ENCODE data around the gene RWDD2A.
A peak's percentile ranks its signal among the peaks of the same experiment; 100 is the strongest.

The RWDD2A gene

DNA sequence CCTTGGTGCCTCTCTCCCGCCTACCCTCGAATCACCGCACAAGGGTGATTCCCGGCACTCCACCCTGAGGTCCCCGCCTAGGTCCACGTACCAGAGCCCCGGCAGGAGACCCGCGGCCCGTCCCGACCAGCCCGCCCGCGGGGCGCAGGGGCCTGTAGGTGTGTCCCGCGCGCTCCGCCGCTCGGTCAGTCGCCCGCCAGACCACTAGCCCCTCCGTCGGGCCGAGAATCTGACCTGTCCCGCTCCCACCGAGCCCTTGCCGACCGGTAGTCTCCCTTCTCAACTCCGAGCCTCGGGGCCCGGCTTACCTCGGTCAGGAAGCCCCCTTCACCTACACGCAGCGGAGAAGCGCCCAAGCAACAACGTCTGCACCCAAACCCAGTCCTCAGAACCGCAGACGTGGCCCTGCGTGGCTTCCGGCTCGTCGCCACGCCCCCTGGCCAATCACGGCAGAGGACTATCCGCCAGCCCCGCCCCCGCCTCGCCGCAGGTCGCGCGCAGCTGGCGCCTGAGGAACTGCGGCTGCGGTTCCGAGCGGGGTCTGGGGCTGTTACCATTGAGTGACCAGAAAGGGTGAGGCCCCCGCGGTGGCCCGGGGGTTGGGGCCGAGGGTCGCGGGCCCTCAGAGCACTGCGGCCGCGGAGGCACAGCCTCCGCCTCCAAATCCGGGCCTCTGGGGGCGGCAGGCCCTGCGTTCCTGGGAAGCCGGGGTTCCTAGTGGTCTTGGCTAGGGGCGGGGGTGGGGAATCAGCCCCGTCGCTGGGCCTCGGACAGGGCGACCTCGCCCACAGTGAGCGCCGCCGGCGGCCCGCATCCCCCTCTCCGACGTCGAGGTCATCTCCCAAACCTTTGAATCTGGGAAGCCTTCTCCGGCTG, at the start of gene RWDD2A, which contains the start of gene PGM3:
Gene RWDD2A, plus strand, starts transcription at position 487 of the 876 bp plus-strand sequence. CDS start 1,095 bp downstream, outside the sequence.
Gene PGM3, minus strand, starts transcription at position 395 of the 876 bp plus-strand sequence. CDS start 2,253 bp downstream, outside the sequence.
- DNase-seq (ENCODE audit: low spot score in 2 of 2) (peak; percentile 84 to 89), ATAC-seq (ENCODE audit: low read depth) (peak; percentile 97)
- H3K9me3 Mint-ChIP-seq = no peaks in the 10 kb centered on the region
- no peaks in the 10 kb centered on the region for H3K27me3 Mint-ChIP-seq
- peaks cover 26% of the 10 kb centered on the region for H3K4me1 Mint-ChIP-seq
- H3K27ac Mint-ChIP-seq = peak within 1 kb of the TSS; percentile 94
- H3K36me3 Mint-ChIP-seq = peaks cover 4% of the 10 kb centered on the region
- peak within 1 kb of the TSS; percentile 94 for H3K4me3 Mint-ChIP-seq

- DNase-seq (ENCODE audit: low spot score in 2 of 2) (no peak), ATAC-seq (ENCODE audit: low read depth) (no peak)
- H3K4me3 Mint-ChIP-seq = no peak overlapping the region
- no peaks in the 10 kb centered on the region for H3K9me3 Mint-ChIP-seq
- peaks cover 31% of the 10 kb centered on the region for H3K36me3 Mint-ChIP-seq
- H3K27me3 Mint-ChIP-seq = no peaks in the 10 kb centered on the region
- H3K27ac Mint-ChIP-seq = no peak overlapping the region
- no peaks in the 10 kb centered on the region for H3K4me1 Mint-ChIP-seq
Measured at GRCh38 chr6:83151114-83151513, 42.0 kb upstream of the RWDD2A start.

DNA sequence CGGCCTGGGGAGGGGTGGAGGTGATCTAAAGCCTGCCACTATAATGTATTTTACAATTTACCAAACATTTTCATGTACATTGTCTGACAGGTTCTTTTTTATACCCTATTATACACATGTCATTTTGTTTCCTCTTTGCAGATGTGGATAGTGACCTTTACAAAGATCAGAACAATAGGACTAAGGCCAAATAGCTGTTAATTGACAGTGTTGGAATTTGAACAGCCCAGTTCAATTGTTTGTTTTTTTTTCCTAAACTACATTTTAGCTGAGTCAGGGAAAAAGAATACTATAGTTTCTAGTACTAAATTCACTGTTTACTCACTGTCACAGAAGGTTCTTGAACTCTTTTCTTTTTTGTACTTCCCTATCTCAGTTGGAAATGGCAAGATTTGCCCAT, 40.2 kb upstream of the RWDD2A start:
- DNase-seq (ENCODE audit: low spot score in 2 of 2) (no peak), ATAC-seq (ENCODE audit: low read depth) (no peak)
- no peaks in the 10 kb centered on the region for H3K9me3 Mint-ChIP-seq
- no peaks in the 10 kb centered on the region for H3K4me1 Mint-ChIP-seq
- H3K27me3 Mint-ChIP-seq = no peaks in the 10 kb centered on the region
- no peak overlapping the region for H3K4me3 Mint-ChIP-seq
- H3K27ac Mint-ChIP-seq = no peak overlapping the region
- peaks cover 30% of the 10 kb centered on the region for H3K36me3 Mint-ChIP-seq

GRCh38 chr6:83153883-83154521, 39.2 kb upstream of the RWDD2A start:
- no peak overlapping the region for H3K4me3 Mint-ChIP-seq
- no peaks in the 10 kb centered on the region for H3K4me1 Mint-ChIP-seq
- H3K36me3 Mint-ChIP-seq = peaks cover 30% of the 10 kb centered on the region
- no peak overlapping the region for H3K27ac Mint-ChIP-seq
- no peak for DNase-seq (ENCODE audit: low spot score in 2 of 2)
- no peaks in the 10 kb centered on the region for H3K9me3 Mint-ChIP-seq
- ATAC-seq (ENCODE audit: low read depth) = no peak
- no peaks in the 10 kb centered on the region for H3K27me3 Mint-ChIP-seq

DNA sequence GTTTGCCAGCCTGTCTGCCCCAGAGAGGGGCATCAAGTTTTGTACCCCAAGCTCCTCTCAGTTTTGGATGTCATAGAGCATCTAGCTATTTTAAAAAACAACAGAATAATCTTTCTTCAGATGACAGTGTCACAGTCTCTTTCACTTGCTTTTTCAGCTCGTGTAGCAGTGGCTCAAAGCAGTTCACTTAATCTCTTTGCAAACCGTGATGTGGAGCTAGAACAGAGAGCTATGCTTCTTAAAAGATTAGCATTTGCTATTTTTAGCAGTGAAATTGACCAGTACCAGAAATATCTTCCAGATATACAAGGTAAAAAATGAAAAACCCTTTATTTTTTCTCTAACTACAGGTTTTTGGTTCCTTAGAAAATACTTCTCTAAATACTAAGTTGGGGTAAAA, 37.4 kb upstream of the RWDD2A start:
- H3K9me3 Mint-ChIP-seq = no peaks in the 10 kb centered on the region
- DNase-seq (ENCODE audit: low spot score in 2 of 2) (no peak), ATAC-seq (ENCODE audit: low read depth) (no peak)
- no peaks in the 10 kb centered on the region for H3K27me3 Mint-ChIP-seq
- H3K36me3 Mint-ChIP-seq = peaks cover 28% of the 10 kb centered on the region
- H3K27ac Mint-ChIP-seq = no peak overlapping the region
- no peak overlapping the region for H3K4me3 Mint-ChIP-seq
- H3K4me1 Mint-ChIP-seq = no peaks in the 10 kb centered on the region

DNA sequence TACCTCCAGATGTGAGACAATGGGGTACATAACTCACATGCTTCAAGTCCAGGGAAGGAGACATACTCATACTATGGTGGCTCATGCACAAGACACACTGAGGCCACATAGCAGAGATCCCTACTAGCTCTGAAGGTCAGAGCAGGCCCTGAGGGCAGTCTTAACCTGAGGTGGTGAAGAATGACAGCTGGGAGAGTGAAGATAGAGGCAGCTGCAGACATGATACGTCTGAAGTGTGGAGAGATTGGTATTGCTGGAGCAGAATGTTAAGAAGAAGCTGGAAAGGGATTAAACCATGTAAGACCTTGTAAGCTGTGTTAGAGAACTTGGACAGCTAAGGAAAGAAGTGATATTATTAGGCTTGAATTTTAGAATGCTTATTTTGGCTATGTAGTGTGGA, 33.0 kb upstream of the RWDD2A start:
- Mint-ChIP-seq H3K27me3 (no peaks in the 10 kb centered on the region), H3K27ac (peak overlapping the region; percentile 43), H3K36me3 (peaks cover 21% of the 10 kb centered on the region), H3K9me3 (no peaks in the 10 kb centered on the region), H3K4me3 (no peak overlapping the region), H3K4me1 (peaks cover 2% of the 10 kb centered on the region)
- DNase-seq (ENCODE audit: low spot score in 2 of 2) = no peak
- ATAC-seq (ENCODE audit: low read depth) = no peak

- DNase-seq (ENCODE audit: low spot score in 2 of 2) = no peak
- H3K27me3 Mint-ChIP-seq = no peaks in the 10 kb centered on the region
- H3K4me3 Mint-ChIP-seq = no peak overlapping the region
- peaks cover 2% of the 10 kb centered on the region for H3K4me1 Mint-ChIP-seq
- no peaks in the 10 kb centered on the region for H3K9me3 Mint-ChIP-seq
- H3K27ac Mint-ChIP-seq = no peak overlapping the region
- ATAC-seq (ENCODE audit: low read depth) = no peak
- H3K36me3 Mint-ChIP-seq = peaks cover 33% of the 10 kb centered on the region
Measured at GRCh38 chr6:83167726-83168278, 25.4 kb upstream of the RWDD2A start.

DNA sequence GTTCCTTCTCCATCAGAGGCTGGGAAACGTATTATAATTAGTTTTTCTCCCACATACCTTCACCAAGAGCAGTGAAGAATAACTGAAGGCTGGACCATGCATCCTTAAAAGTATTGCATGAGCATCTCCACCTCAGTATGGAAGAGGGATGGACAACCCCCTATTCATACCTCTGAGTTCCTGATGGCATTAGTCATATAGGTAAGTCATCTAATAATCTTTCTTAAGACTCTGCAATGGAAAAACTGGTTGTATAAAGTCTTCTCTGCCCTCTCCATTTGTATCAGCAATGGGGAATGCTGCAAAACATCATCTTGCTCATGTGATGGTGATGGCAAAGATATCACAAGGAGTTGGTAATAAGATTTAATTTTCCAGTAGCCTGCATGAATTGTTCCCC, 24.6 kb upstream of the RWDD2A start:
- DNase-seq (ENCODE audit: low spot score in 2 of 2) (no peak), ATAC-seq (ENCODE audit: low read depth) (no peak)
- peaks cover 39% of the 10 kb centered on the region for H3K36me3 Mint-ChIP-seq
- no peak overlapping the region for H3K4me3 Mint-ChIP-seq
- H3K27me3 Mint-ChIP-seq = no peaks in the 10 kb centered on the region
- no peak overlapping the region for H3K27ac Mint-ChIP-seq
- H3K4me1 Mint-ChIP-seq = peaks cover 2% of the 10 kb centered on the region
- no peaks in the 10 kb centered on the region for H3K9me3 Mint-ChIP-seq

- H3K4me1 Mint-ChIP-seq = peaks cover 2% of the 10 kb centered on the region
- no peaks in the 10 kb centered on the region for H3K27me3 Mint-ChIP-seq
- peaks cover 41% of the 10 kb centered on the region for H3K36me3 Mint-ChIP-seq
- no peak overlapping the region for H3K4me3 Mint-ChIP-seq
- ATAC-seq (ENCODE audit: low read depth) = no peak
- no peaks in the 10 kb centered on the region for H3K9me3 Mint-ChIP-seq
- no peak overlapping the region for H3K27ac Mint-ChIP-seq
- DNase-seq (ENCODE audit: low spot score in 2 of 2) = no peak
Measured at GRCh38 chr6:83169106-83169505, 24.1 kb upstream of the RWDD2A start.

DNA sequence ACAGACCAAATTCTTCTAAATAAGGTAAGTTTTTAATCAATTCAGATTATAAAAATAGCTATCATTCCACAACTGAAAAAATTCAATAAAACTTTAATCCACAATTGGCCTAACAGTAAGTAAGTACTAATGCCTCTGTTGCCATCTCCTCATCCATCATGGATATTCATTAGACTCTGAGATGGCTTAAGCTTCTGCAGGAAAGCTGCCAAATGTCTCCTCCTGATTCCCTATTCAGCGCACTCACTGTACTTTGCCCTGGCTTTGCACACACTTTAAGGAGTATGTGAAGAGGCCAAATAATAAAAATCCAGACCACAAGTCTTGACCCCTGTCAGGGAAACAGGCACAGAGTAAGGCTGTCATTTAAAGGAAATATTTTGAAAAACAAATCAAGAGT, 23.6 kb upstream of the RWDD2A start:
- H3K27ac Mint-ChIP-seq = no peak overlapping the region
- H3K9me3 Mint-ChIP-seq = no peaks in the 10 kb centered on the region
- peaks cover 1% of the 10 kb centered on the region for H3K4me1 Mint-ChIP-seq
- no peaks in the 10 kb centered on the region for H3K27me3 Mint-ChIP-seq
- no peak for ATAC-seq (ENCODE audit: low read depth)
- no peak overlapping the region for H3K4me3 Mint-ChIP-seq
- no peak for DNase-seq (ENCODE audit: low spot score in 2 of 2)
- peaks cover 43% of the 10 kb centered on the region for H3K36me3 Mint-ChIP-seq

DNA sequence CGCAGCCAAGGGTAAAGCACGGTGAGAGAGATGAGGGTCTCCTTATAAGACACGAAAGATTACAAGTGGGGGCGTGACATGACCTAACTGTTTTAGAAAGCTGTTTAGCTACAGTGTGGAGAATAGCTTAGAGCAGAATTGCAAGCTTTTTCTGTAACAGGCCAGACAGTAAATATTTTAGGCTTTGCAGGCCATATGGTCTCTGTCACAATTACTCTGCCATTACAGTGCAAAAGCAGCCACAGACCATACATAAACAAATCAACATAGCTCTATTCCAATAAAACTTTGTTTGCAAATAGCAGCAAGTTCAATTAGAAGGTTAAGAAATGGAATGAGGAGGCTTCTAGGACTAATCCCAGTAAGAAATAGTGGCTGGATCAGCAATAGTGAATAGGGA, 16.9 kb upstream of the RWDD2A start:
- Mint-ChIP-seq H3K27ac (no peak overlapping the region), H3K27me3 (no peaks in the 10 kb centered on the region), H3K4me1 (no peaks in the 10 kb centered on the region), H3K4me3 (no peak overlapping the region), H3K36me3 (peaks cover 32% of the 10 kb centered on the region), H3K9me3 (no peaks in the 10 kb centered on the region)
- DNase-seq (ENCODE audit: low spot score in 2 of 2) (no peak), ATAC-seq (ENCODE audit: low read depth) (no peak)

DNA sequence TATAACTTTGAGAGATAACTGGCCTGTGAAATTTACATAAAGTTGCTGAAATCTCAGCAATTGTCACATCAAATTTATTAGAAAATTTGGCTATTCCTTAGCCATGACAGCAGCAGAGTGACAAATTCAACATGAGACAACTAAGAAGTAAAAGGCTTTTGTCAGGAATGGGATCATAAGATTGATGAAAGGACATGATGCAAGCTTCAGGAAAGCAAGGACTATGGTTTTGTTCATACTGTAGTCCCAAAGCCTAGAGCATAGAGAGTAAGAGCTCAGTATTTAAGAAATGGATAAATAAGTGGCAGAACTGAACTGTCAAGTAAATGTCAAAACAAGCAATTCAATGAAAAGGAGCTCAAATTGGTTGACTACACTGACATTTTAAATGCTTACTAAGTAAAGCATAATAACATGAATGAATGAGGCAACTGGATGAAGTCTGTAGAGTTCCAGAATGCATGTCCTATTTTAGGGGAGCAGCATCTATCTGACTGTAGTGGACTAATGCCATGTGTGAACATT, 12.7 kb upstream of the RWDD2A start:
- DNase-seq (ENCODE audit: low spot score in 2 of 2) (no peak), ATAC-seq (ENCODE audit: low read depth) (no peak)
- Mint-ChIP-seq H3K27ac (no peak overlapping the region), H3K36me3 (peaks cover 30% of the 10 kb centered on the region), H3K4me3 (no peak overlapping the region), H3K27me3 (no peaks in the 10 kb centered on the region), H3K4me1 (no peaks in the 10 kb centered on the region), H3K9me3 (no peaks in the 10 kb centered on the region)

DNA sequence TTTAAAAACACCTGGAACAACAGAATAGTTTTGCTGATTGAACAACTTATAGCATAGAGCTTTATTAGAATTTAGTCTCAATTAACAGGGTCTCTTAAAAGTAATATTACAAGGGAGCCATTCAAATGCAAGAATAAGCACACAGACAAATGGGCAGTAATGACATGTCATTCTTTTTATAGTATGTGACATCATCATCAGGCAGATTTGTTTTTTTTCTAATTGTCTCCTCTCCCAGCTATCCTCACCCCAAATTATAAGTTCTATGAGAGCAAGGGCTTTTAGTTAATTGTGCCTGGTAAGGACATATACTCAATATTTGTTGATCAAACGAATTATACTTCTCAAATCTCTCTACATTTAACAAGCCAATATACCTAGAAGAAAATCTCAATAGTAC, 11.0 kb upstream of the RWDD2A start:
- peaks cover 27% of the 10 kb centered on the region for H3K36me3 Mint-ChIP-seq
- H3K4me1 Mint-ChIP-seq = no peaks in the 10 kb centered on the region
- H3K27me3 Mint-ChIP-seq = no peaks in the 10 kb centered on the region
- ATAC-seq (ENCODE audit: low read depth) (no peak), DNase-seq (ENCODE audit: low spot score in 2 of 2) (no peak)
- H3K4me3 Mint-ChIP-seq = no peak overlapping the region
- no peak overlapping the region for H3K27ac Mint-ChIP-seq
- no peaks in the 10 kb centered on the region for H3K9me3 Mint-ChIP-seq
